Measurements from ENCODE around the gene ABHD14A.

DNA sequence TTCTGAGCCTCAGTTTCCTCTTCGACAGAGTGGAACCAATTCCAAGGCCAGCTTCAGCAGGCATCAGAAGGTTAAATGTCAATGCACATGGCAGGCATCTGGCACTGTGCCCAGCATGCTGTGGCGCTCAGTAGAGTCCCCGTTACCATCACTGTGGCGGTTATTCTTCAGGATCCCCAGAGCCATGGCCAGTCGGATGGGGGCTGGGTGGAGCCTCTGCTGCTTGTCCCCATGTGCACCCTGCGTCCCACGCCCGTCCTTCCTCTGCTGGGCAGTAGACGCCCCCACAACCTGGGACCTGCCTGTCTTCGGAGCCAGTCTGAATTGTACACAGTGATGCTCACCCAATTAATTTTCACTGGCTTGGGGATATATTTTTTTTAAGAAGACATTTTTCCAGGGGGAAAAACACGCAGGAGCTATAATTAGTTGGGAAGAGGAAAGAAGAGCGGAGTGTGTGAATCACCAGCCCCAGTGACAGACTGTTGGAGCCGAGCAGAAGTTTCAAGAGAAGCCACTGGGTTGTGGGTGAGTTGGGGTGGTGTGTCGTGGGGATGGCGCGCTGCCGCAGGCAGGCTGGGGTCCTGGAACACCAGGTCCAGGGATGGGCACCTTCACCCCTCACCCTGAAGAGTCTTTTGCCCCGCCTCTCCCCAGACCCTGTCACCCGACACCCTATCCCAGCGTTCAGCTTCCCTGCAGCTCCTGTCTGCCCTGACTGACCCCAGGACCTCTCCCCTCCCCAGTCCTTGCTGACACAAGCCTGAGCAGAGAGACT is 47.6 kb downstream of the ABHD14A start:
- TF ChIP-seq, protein P1, sequence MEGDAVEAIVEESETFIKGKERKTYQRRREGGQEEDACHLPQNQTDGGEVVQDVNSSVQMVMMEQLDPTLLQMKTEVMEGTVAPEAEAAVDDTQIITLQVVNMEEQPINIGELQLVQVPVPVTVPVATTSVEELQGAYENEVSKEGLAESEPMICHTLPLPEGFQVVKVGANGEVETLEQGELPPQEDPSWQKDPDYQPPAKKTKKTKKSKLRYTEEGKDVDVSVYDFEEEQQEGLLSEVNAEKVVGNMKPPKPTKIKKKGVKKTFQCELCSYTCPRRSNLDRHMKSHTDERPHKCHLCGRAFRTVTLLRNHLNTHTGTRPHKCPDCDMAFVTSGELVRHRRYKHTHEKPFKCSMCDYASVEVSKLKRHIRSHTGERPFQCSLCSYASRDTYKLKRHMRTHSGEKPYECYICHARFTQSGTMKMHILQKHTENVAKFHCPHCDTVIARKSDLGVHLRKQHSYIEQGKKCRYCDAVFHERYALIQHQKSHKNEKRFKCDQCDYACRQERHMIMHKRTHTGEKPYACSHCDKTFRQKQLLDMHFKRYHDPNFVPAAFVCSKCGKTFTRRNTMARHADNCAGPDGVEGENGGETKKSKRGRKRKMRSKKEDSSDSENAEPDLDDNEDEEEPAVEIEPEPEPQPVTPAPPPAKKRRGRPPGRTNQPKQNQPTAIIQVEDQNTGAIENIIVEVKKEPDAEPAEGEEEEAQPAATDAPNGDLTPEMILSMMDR (IDR thresholded peaks at IDR 0.05; ENCODE audit: insufficient read depth, low read length), result no peak
- TF ChIP-seq, protein P2, sequence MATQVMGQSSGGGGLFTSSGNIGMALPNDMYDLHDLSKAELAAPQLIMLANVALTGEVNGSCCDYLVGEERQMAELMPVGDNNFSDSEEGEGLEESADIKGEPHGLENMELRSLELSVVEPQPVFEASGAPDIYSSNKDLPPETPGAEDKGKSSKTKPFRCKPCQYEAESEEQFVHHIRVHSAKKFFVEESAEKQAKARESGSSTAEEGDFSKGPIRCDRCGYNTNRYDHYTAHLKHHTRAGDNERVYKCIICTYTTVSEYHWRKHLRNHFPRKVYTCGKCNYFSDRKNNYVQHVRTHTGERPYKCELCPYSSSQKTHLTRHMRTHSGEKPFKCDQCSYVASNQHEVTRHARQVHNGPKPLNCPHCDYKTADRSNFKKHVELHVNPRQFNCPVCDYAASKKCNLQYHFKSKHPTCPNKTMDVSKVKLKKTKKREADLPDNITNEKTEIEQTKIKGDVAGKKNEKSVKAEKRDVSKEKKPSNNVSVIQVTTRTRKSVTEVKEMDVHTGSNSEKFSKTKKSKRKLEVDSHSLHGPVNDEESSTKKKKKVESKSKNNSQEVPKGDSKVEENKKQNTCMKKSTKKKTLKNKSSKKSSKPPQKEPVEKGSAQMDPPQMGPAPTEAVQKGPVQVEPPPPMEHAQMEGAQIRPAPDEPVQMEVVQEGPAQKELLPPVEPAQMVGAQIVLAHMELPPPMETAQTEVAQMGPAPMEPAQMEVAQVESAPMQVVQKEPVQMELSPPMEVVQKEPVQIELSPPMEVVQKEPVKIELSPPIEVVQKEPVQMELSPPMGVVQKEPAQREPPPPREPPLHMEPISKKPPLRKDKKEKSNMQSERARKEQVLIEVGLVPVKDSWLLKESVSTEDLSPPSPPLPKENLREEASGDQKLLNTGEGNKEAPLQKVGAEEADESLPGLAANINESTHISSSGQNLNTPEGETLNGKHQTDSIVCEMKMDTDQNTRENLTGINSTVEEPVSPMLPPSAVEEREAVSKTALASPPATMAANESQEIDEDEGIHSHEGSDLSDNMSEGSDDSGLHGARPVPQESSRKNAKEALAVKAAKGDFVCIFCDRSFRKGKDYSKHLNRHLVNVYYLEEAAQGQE (IDR thresholded peaks at IDR 0.05; ENCODE audit: insufficient replicate concordance, low read depth), result no peak
- no peak for TF ChIP-seq POLR2AphosphoS5 (IDR thresholded peaks at IDR 0.05; ENCODE audit: low read depth)
- no peak for TF ChIP-seq SPI1 (IDR thresholded peaks at IDR 0.05; ENCODE audit: borderline replicate concordance, low read depth)

Measured in HL-60 (cell line).